Panc1 (cell line): Measurements from ENCODE around the gene DENND5B.

Experiments used
- CTCF ChIP-seq: fragments of 450-650 bp; IDR thresholded peaks from 2 replicates; pipeline ENCODE4 v1.5.1; 2017; ENCODE audit warnings: mild to moderate bottlenecking
- POLR2AphosphoS5 ChIP-seq: IDR thresholded peaks from 2 replicates; pipeline ENCODE4 v1.6.1; 2012; ENCODE audit warnings: mild to moderate bottlenecking, low read depth, low read length, moderate library complexity

GRCh38 chr12:31568498-31568897, 22.4 kb downstream of the DENND5B start:
- TF ChIP-seq CTCF (no peak), POLR2AphosphoS5 (no peak)
